ENCODE results near the gene GLIS1.

DNA sequence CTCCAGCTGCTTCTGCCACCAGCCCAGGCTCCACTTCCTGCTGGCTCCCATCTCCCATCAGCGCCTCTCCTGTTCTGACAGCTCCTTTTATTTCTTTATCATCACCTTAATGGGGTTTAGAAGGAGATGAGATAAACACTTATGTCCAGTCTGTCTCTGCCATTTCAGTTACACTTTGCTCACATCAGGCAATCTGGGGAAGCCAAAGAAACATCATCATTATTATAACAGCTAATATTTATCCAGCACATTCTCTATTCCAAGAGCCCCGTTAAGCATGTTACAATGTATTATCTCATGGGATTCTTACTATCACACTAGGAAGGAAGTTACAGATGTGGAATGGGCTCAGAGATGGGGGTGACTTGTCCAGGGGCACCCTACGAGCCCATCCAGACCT lies 248.6 kb downstream of the GLIS1 start:
- TF ChIP-seq, protein P1, sequence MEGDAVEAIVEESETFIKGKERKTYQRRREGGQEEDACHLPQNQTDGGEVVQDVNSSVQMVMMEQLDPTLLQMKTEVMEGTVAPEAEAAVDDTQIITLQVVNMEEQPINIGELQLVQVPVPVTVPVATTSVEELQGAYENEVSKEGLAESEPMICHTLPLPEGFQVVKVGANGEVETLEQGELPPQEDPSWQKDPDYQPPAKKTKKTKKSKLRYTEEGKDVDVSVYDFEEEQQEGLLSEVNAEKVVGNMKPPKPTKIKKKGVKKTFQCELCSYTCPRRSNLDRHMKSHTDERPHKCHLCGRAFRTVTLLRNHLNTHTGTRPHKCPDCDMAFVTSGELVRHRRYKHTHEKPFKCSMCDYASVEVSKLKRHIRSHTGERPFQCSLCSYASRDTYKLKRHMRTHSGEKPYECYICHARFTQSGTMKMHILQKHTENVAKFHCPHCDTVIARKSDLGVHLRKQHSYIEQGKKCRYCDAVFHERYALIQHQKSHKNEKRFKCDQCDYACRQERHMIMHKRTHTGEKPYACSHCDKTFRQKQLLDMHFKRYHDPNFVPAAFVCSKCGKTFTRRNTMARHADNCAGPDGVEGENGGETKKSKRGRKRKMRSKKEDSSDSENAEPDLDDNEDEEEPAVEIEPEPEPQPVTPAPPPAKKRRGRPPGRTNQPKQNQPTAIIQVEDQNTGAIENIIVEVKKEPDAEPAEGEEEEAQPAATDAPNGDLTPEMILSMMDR (IDR thresholded peaks at IDR 0.05; ENCODE audit: poor library complexity, severe bottlenecking): no peak
- TF ChIP-seq EP300 (conservative IDR thresholded peaks at IDR 0.05; ENCODE audit: poor library complexity, severe bottlenecking): no peak

Data from neural cell (in vitro differentiated cells).